GM18517 (cell line): ENCODE measurements around the gene TBC1D10B.
"Not testable (repeated sequence)": the region's sequence is repeated elsewhere in the genome, so short reads cannot be mapped to it uniquely, and the experiment has no call there.

Source experiments
- ATAC-seq: cut with Tn5 transposase; IDR thresholded peaks from one replicate; pipeline ENCODE4 v1.9.1; 2021; ENCODE audit warnings: mild to moderate bottlenecking, moderate library complexity; ENCODE audit not compliant: unreplicated experiment

The TBC1D10B gene

GRCh38 chr16:30356401-30357084, 13.8 kb downstream of the TBC1D10B start:
- no peak for ATAC-seq

DNA sequence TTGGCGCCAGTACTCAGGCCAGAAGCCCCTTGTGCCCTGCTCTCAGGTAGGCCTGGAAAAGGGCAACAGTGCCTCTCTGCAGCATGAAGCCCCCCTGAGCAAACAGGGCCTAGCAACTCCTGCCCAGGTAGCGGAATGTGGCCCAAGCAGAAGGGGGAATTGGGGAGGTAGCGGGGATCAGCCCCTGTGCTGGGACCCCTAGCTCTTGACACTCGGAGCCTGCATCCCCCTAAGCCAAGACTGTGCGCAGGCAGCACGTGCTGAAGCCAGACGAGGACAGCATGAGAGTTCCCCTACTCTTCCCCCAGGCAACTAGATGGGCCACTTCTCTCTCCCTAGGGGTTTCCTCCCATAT, 14.4 kb downstream of the TBC1D10B start:
- no peak for ATAC-seq

GRCh38 chr16:30355144-30355953, 14.9 kb downstream of the TBC1D10B start, which contains the start of gene CD2BP2:
Gene CD2BP2 (minus strand): TSS chr16:30355308. CDS start chr16:30354681, 627 bp downstream.
- peak; percentile 44 for ATAC-seq

DNA sequence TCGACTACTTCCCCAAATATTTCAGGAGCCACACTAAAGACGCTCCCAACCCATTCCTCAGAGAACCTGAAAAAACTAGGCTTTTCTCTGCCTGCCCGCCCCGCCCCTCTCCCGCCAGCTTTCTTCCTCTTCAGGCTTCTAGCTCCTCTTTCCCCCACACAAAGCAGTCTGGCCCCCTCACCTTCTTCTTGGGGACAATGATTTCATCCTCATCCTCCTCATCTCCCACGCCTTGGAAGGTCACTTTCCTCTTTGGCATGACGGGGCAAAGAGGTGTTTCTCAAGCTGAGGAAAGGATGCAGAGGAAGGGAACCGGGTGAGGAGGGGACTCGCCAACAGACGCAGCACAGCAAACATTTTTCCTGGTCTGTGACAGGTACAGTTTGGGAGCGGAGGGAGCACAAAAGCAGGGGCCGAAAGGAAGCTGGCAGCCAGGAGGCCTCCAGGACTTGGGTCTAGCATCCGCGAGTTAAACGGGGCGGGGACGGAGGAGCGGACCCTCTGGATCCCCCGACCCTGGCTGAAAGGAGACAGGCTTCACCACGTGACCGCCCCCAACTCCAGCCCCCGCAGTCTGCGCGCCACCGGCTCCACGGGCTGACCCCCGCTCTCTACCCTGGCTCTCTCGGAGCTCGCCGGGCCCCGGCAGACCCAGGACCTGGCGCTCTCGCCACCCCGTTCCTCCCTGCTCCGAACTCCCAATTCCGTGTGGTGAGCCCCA, 15.7 kb downstream of the TBC1D10B start:
- ATAC-seq = no peak

GRCh38 chr16:30353438-30354129, 16.7 kb downstream of the TBC1D10B start:
- no peak for ATAC-seq

DNA sequence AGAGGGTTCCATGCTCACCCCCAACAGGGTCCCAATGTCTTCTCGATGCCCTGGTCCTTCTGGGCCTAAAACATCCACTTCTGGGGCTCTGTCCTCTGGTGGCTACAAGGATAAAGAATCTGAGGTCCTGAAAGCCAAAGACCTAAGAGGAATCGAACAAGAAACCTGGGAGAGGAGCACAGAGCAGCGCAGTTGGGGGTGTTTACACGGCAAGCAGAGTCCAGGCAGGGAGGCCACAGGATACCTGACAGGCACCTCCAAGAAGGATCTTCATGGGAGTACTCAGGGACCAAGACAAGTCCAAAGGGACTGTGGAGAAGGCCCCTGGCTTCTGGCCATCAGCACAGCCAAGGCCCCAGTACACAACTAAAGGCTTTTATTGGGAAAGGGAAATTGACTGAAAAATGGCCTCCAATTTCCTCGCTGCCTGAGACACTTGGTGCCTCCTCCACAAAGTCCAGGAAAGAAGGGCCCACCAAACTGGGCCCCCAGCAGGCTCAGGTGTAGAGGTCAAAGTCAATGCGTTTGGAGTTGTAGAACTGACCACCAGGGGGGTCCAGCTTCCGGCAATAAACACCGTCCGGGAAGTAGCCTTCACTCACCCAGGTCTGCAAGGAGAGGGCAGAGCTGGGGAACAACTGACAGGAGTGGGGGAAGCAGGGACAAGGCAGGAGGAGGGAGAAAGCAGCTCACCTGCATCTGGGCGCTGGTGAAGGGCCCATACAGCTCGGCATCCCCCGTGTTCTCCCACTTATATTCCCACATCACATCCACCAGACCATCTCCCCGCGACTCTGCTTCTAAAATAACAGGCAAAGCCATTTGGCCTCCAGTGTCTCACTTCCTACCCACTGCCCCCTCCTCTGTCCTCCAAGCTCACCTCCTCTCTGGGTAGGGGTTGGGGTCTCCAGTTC, 17.5 kb downstream of the TBC1D10B start:
- ATAC-seq = no peak

DNA sequence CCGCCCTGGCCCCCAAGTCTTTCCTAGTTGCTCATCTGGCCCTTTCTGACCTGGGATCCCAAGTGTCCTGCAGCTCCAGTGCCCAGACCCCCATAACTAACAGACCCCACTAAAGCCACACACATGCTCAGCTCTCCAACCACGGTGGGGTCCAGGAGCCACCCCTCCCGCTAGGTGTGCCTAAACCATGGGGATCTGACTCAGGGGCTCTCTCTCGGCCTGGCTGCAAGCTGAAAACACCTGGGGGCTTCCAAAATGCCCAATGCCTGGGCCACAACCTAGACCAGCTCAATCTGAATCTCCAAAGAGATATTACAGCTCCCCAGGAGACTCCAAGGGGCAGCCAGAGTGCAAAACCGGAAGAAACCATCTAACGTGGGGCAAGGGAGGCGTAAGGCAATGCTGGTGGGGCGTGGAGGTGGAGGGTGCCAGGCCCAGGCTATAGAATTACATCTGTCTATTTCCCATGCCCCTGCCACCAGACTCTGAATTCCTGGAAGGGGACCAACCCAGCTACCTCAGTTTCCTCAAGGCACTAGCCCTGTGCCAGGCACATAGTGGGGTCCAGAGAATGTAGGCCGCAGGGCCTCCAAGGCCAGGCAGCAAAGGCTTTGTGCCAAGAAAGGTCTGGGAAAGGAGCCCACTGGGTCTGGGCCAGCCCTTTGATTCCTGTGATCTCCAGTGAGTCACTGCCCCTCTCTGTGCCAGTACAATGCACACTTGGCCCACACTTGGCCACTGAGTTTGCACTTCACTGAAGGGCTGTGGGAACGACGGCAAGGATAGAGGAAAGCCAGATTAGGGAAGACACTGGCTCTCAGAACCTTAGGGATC, 18.5 kb downstream of the TBC1D10B start:
- ATAC-seq = no peak

DNA sequence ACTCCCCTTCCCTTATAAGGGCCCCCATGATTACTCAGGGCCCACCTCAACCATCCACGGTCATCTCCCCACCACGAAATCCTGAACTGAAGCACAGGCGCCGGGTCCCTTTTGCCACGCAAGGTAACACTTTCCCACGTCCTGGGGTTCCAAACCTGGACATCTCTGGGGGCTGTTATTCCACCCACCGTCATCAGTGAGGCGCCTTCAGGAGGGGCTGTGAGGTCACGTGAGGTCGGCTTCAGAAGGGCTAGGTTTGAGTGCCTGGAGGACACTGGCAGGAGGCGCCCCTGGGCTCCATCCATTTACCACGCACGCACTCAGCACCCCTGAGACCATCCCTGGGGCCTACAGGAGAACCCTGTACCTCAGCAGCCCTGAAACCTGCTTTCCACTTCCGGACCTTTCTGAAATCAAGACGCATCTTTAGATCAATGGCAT, 19.3 kb downstream of the TBC1D10B start:
- no peak for ATAC-seq

DNA sequence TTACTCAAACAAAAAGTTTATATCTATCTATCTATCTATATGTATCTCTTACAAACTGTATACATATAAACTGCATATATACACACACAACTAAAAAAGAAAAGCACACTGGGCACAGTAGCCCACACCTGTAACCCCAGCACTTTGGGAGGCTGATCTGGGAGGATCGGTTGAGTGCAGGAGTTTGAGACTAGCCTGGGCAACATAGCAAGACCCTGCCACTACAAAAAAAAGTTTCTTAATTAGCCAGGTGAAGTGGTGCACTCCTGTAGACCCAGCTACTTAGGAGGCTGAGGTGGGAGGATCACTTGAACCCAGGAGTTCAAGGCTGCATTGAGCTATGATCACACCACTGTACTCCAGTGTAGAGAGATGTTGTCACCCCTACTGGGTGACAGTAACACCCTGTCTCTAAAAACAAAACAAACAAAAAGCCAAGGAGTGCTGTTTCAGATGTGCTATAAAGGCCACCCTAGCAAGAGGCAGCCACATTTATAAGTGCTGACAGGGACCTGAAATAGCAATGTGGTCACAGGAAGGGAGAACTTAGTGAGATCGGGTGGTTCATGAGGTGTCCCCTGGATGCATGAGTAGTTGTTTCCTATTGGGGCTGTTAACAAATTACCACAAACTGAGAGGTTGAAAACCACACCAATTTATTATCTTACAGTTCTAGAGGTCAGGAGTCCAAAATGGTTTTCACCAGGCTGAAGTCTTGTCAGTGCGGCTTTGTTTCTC, 20.0 kb downstream of the TBC1D10B start:
- peak; percentile 48 for ATAC-seq

DNA sequence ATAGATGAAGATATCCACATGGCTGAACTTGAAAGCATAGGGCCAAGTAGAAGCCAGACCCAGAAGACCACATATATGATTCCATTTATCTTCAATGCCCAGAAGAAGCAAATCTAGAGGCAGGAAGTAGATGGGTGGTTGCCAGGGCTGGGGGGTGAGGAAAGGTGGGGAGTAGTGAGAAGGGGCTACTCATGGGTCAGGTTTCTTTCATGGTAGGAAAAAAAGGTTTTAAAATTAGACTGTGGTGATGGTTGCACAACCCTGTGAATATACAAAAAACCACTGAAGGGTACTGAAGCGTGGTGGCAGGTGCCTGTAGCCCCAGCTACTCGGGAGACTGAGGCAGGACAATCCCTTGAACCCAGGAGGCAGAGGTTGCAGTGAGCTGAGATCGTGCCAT, 20.6 kb downstream of the TBC1D10B start:
- no peak for ATAC-seq

- ATAC-seq = no peak
These were observed 21.4 kb downstream of the TBC1D10B start for GRCh38 chr16:30348929-30349328.

- ATAC-seq = no peak
These were observed 22.2 kb downstream of the TBC1D10B start for GRCh38 chr16:30348113-30348512.

DNA sequence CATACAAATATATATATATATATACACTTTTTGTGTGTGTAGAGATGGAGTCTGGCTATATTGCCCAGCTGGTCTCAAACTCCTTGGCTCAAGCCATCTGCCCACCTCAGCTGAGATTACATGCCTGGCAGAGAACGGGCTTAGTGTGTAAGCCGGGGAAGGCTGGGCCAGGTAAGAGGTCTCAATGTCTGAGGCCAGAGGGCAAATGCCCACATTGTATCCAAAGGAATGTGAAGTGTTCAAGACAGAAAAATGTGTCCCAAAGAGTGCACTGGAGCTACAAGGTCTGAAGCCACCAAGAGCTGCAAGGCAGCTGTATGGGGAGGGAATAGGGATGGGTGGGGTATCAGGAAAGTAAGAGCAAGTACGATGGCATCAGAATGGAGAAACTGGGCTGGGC, 24.0 kb downstream of the TBC1D10B start:
- ATAC-seq = no peak

- not testable (repeated sequence) for ATAC-seq
These were observed 26.8 kb downstream of the TBC1D10B start for GRCh38 chr16:30343491-30343820.

DNA sequence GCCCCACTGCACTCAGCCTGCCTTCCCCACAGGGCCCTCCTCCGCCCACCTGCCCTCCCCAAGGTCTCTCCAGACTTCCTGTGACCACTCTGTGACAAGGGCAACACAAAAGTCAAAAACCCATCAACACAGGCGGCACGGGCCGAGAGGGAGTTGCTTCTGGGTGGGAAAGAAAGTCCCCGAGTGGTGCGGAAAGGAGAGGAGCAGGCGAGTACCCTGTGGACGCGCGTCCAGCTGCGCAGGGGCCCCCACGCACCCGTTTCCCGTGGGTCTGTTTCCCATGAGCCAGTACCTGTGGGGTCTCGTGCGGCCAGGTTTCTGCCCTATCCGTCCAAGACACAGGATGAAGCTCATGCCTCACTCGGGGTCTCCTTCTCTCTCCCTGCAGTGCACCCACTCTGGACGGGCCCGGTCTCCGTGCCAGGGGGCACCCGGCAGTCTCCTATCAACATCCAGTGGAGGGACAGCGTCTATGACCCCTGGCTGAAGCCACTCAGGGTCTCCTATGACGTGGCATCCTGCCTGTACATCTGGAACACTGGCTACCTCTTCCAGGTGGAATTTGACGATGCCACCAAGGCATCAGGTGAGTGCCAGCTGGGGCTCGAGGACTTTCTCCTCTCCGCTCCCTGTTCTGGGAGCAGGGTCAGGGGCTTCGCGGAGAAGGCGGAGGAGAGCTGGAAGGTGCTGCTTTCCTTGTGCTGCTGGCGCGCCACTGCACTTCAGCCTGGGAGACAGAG, 27.4 kb downstream of the TBC1D10B start:
- no peak for ATAC-seq

DNA sequence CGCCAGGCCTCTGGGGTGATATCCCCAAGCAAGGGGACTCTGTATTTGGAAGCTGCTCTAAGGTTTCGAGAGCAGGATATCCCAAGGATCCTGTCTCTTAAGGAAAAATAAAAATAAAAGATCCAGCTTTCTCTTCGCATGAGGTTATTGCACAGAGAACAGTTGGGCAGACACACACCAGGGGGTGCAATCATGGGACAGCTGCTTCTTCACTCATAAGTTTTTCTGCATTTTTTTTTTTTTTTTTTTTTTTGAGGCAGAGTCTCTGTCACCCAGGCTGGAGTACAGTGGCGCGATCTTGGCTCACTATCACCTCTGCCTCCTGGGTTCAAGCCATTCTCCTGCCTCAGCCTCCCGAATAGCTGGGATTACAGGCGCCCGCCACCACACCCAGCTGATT, 28.3 kb downstream of the TBC1D10B start:
- not testable (repeated sequence) for ATAC-seq

DNA sequence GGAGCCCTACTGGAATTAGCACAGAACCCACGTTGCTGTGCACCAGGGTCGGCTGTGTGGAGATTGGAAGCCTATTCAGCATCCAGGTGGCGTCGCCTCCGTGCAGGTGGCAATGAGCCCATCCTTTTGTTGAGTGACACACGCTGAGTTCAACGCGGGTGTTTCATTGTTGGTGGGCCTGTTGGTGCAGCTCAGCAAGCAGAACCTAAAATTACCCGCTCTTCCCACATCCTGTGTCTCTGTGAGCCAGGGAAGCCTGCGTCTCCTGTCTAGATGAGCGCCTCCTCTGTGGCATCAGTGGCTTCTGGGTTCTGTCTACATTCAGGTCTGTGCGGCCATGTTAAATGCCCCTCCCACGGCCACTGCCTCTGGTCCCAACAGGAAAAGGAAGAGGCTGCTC, 29.7 kb downstream of the TBC1D10B start:
- ATAC-seq = no peak

- not testable (repeated sequence) for ATAC-seq
These were observed 31.6 kb downstream of the TBC1D10B start for GRCh38 chr16:30338715-30339114.
